Aorta (tissue), 5 donors: ENCODE data around the gene TMEM89. TPM values are rescaled to one million over a fixed set of nuclear protein-coding genes. Genes with fewer than 3 reads are reported as not detected.

ENCODE experiments used
- ATAC-seq: fragments of 200-7000 bp; cut with Tn5 transposase; one replicate; pipeline ENCODE4 v1.9.1; 2022; ENCODE audit warnings: moderate library complexity; ENCODE audit not compliant: low FRiP score
- DNase-seq, 2 donors: peaks; one replicate each; pipeline ENCODE4 v3.0.0-alpha.2; 2020
- H3K27ac ChIP-seq, 2 donors: one replicate each; pipeline ENCODE4 v1.5.1; 2013; ENCODE audit warnings: low read length in 2 of 2, mild to moderate bottlenecking in 2 of 2, moderate library complexity in 2 of 2, control low read depth in 1 of 2, inconsistent platforms in 1 of 2, low read depth in 1 of 2
- H3K27me3 ChIP-seq, 2 donors: one replicate each; pipeline ENCODE4 v1.6.1; 2013; ENCODE audit warnings: control low read depth in 1 of 2, low read length in 1 of 2, mild to moderate bottlenecking in 1 of 2, moderate library complexity in 1 of 2; ENCODE audit not compliant: insufficient read depth in 2 of 2, control insufficient read depth in 1 of 2
- H3K36me3 ChIP-seq, 2 donors: one replicate each; pipeline ENCODE4 v1.6.1; 2013; ENCODE audit warnings: control low read depth in 1 of 2, low read length in 1 of 2, mild to moderate bottlenecking in 1 of 2; ENCODE audit not compliant: insufficient read depth in 2 of 2, control insufficient read depth in 1 of 2
- H3K4me1 ChIP-seq, 2 donors: one replicate each; pipeline ENCODE4 v1.6.1; 2013; ENCODE audit warnings: low read length in 2 of 2, control low read depth in 1 of 2, mild to moderate bottlenecking in 1 of 2, moderate library complexity in 1 of 2; ENCODE audit not compliant: insufficient read depth in 2 of 2, control insufficient read depth in 1 of 2
- H3K4me3 ChIP-seq, 2 donors: one replicate each; pipeline ENCODE4 v1.5.1; 2013; ENCODE audit warnings: low read length in 2 of 2, control low read depth in 1 of 2, mild to moderate bottlenecking in 1 of 2
- H3K9me3 ChIP-seq: one replicate; pipeline ENCODE4 v1.6.1; 2013; ENCODE audit warnings: mild to moderate bottlenecking, low read length; ENCODE audit not compliant: control insufficient read depth
- WGBS, 2 donors: extraction: QIAGEN DNeasy Blood & Tissue Kit; methylation state at CpG; one replicate each; pipeline ENCODE4 v1.1.7; 2013; 5-methylcytosine and 5-hydroxymethylcytosine counted together
- intact Hi-C, 2 donors: fragments of 100-400 bp; cut with DNase I; formaldehyde crosslinking; loops; one replicate each; pipeline versions ENCODE4 v1.14.2 to v1.15.0; 2022
- polyA plus RNA-seq, 2 donors: library from polyadenylated mRNA; stranded (reverse); fragments of 200-250 nt; gene quantifications; one replicate each; pipeline ENCODE4 v1.2.3, GENCODE V29; 2013
- total RNA-seq, 2 donors: library from RNA; stranded (reverse); fragmentation: NEBNext Ultra II Directional; extraction: Animal tissue kit (Norgen Biotek cat#: 25700); gene quantifications; one replicate each; pipeline ENCODE4 v1.2.1, GENCODE V29; 2021
- donor health status: healthy with polysubstance abuse.
- donor health status: Bipolar disorder and iron deficiency.
- donor health status: DM: no; HTN: no; CAD: no.
- donor health status: DM: no; HTN: no; CAD: no.
- donor health status: DM: yes; HTN: yes; CAD: no.

Gene TMEM89
- total and polyA plus RNA-seq, 4 donors: 5.7 TPM; not detected in 3

DNA sequence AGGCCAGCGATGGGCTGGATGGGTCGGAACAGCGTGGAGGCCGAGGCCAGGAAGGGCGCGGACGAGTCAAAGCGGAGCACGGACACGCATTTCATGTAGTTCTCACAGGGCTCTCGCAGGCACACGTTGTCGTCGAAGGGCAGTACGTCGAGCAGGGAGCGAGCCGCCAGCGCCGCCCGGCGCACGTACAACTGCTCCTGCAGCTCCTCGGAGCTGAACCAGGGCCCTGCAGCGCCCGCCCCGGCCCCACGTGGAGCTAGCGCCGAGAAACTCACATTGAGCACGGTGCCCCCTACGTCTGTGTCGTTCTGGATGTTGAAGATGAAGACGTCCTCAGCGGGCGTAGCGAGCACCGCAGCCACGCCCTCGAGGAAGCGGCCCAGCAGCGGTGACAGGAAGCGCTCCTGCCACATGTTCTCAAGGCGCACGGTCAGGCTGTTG lies 35.3 kb upstream of the TMEM89 start:
- no peak overlapping the region for H3K4me3 ChIP-seq
- no peaks in the 10 kb centered on the region for H3K27me3 ChIP-seq
- intact Hi-C loops: no loop called here
- DNase-seq: no peak
- 47 to 59% methylated on average over 45 of the region's 45 CpGs for WGBS, 2 donors
- ATAC-seq: peak; percentile 2
- no peaks in the 10 kb centered on the region for H3K36me3 ChIP-seq
- H3K4me1 ChIP-seq: no peaks in the 10 kb centered on the region
- H3K9me3 ChIP-seq: no peaks in the 10 kb centered on the region
- H3K27ac ChIP-seq: no peak overlapping the region

- H3K36me3 ChIP-seq: no peaks in the 10 kb centered on the region
- intact Hi-C loops: no loop called here
- no peaks in the 10 kb centered on the region for H3K9me3 ChIP-seq
- 3% methylated on average over 79 to 94 of the region's 94 CpGs for WGBS, 2 donors
- no peaks in the 10 kb centered on the region for H3K4me1 ChIP-seq
- DNase-seq (peak; percentile 91 to 95), ATAC-seq (peak; percentile 88)
- peak overlapping the region; percentile 15 to 43 for H3K4me3 ChIP-seq
- peak overlapping the region in 1 of 2 donors; percentile 3 for H3K27ac ChIP-seq
- H3K27me3 ChIP-seq: no peaks in the 10 kb centered on the region
Observed at GRCh38 chr3:48656061-48656840, 34.7 kb upstream of the TMEM89 start.

DNA sequence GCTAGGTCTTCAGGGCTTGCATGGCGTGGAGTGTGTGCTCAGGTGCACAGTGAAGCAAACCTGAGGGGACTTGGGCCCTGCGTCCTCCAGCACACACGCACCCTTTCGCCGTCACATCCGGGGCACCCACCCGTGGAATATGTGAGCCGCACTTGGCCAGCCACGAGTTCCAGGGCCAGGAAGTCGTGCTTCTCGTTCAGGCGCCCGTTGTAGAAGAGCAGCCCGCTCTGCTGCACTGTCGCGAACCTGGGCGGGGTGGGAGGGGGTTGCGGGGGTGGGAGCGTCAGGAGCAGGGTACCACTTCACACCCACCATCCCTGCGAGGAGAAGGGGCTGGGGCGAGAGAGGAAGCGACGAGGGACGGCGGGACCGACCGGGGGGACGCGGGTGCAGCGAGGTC lies 34.0 kb upstream of the TMEM89 start:
- ATAC-seq (no peak), DNase-seq (no peak)
- Histone ChIP-seq H3K27ac (no peak overlapping the region), H3K4me1 (no peaks in the 10 kb centered on the region), H3K4me3 (peak overlapping the region; percentile 15 to 43), H3K36me3 (no peaks in the 10 kb centered on the region), H3K27me3 (no peaks in the 10 kb centered on the region), H3K9me3 (no peaks in the 10 kb centered on the region)
- WGBS, 2 donors: 16 to 18% methylated on average over 30 of the region's 30 CpGs
- intact Hi-C loops: loop anchor here in 1 of 2 donors (2.0 kb wide), 1 partner anchor 45 kb away; no protein-coding TSS in a partner anchor

- Histone ChIP-seq H3K27ac (no peak overlapping the region), H3K9me3 (no peaks in the 10 kb centered on the region), H3K4me1 (no peaks in the 10 kb centered on the region), H3K36me3 (no peaks in the 10 kb centered on the region), H3K4me3 (no peak overlapping the region), H3K27me3 (no peaks in the 10 kb centered on the region)
- DNase-seq: no peak
- intact Hi-C loops: loop anchor here in 1 of 2 donors (2.0 kb wide), 1 partner anchor 44 kb away; no protein-coding TSS in a partner anchor
- no peak for ATAC-seq
- 95 to 97% methylated on average over 12 of the region's 12 CpGs for WGBS, 2 donors
Observed at GRCh38 chr3:48655063-48655462, 33.5 kb upstream of the TMEM89 start.

- Histone ChIP-seq H3K27ac (no peak overlapping the region), H3K36me3 (no peaks in the 10 kb centered on the region), H3K4me3 (no peak overlapping the region), H3K27me3 (no peaks in the 10 kb centered on the region), H3K4me1 (no peaks in the 10 kb centered on the region), H3K9me3 (no peaks in the 10 kb centered on the region)
- WGBS, 2 donors: 95 to 96% methylated on average over 15 of the region's 15 CpGs
- no peak for DNase-seq
- intact Hi-C loops: no loop called here
- ATAC-seq: no peak
Observed at GRCh38 chr3:48652923-48653715, 31.6 kb upstream of the TMEM89 start.

DNA sequence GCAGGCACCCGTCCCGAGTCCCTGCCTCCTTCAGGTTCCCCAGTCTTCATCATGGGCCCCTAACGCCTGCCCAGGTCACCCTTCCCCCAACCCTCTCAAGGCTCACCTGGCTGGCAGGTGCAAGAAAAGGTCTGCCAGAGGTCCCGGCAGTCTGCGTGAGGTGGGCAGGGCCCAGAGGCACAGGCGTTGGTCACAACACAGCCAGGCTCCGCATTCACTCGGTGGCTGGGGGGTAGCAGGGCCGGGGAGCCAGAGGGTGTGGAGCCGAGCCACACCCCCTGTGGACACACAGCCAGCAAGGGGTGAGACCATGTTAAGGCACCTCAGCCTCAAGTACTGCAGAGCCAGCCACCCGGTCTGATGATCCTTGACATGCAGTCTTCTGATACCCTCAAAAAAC lies 30.2 kb upstream of the TMEM89 start:
- Histone ChIP-seq H3K9me3 (no peaks in the 10 kb centered on the region), H3K4me1 (no peaks in the 10 kb centered on the region)
- no peak for ATAC-seq

DNA sequence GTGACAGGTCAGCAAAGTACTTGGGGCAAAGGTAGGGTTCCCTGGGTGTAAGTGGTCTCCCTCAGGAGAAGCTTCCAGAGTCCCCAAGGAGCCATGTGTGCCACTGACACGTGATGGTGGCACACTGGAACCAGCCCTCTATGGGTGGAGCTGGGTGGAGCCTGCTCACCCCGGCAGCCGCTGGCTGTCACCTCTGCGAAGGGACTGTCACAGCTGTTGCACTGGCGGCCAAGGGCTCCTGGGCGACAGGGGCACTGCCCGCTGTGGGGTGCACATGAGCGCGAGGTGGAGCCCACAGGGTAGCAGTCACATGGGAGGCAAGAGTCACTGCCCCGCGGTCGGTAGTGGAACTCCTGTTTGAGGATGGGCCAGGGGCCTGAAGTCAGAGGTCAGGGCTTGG lies 29.2 kb upstream of the TMEM89 start:
- 85 to 90% methylated on average over 12 of the region's 12 CpGs for WGBS, 2 donors
- Histone ChIP-seq H3K27me3 (no peaks in the 10 kb centered on the region), H3K4me3 (no peak overlapping the region), H3K4me1 (no peaks in the 10 kb centered on the region), H3K27ac (no peak overlapping the region), H3K36me3 (no peaks in the 10 kb centered on the region), H3K9me3 (no peaks in the 10 kb centered on the region)
- intact Hi-C loops: no loop called here
- ATAC-seq (no peak), DNase-seq (no peak)

More for the DNA sequence above, 30.2 kb upstream of the TMEM89 start:
- Histone ChIP-seq H3K27me3 (no peaks in the 10 kb centered on the region), H3K27ac (no peak overlapping the region), H3K36me3 (no peaks in the 10 kb centered on the region), H3K4me3 (no peak overlapping the region)
- 88 to 91% methylated on average over 11 of the region's 11 CpGs for WGBS, 2 donors
- DNase-seq: no peak
- intact Hi-C loops: no loop called here

DNA sequence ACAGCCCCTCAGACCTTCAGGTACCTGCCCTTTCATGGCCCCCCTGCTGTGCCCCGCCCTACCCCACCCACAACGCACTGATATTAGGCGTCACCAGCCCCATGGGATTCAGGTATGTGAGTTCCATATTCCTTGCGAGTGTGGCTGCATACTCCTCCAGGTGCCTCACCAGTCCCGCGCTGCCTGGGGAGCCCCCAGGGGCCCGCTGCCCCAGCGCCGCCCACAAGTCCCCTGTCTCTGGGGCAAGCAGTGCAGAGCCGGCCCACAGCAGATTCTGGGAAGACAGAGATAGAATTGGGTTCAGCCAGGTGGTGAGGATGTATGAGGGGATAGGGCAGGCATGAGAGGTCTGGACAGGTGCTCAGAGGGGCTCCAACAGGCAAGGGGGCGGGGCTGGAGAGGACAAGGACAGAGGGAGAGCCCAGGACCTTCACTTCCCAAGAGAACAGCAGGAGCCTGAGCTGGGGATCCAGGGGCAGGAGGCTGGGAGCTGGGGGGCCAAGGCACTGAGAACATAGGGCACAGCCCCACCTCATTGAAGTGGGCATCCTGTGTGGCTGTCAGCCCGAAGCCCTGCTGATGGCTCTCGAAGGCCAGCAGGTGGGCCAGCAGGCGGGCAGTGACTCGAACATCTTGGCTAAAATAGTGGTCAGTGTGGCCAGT lies 26.8 kb upstream of the TMEM89 start:
- intact Hi-C loops: no loop called here
- no peaks in the 10 kb centered on the region for H3K4me1 ChIP-seq
- no peak overlapping the region for H3K27ac ChIP-seq
- ATAC-seq (no peak), DNase-seq (no peak)
- H3K9me3 ChIP-seq: no peaks in the 10 kb centered on the region
- H3K27me3 ChIP-seq: no peaks in the 10 kb centered on the region
- no peaks in the 10 kb centered on the region for H3K36me3 ChIP-seq
- no peak overlapping the region for H3K4me3 ChIP-seq
- WGBS, 2 donors: 94 to 95% methylated on average over 15 of the region's 15 CpGs
